GM13977 (cell line): ENCODE results near the gene PLCXD3.

Experiments
- DNase-seq: peaks from one replicate; pipeline ENCODE4 v3.0.0; 2012; ENCODE audit warnings: low spot score
- in situ Hi-C: fragments of 300-500 bp; cut with MboI; formaldehyde crosslinking; loops from one replicate; pipeline ENCODE4 v1.12.0; 2022; ENCODE audit warnings: low sequenced_read_pairs, low pct_unique_long_range_greater_than_20kb, mixed read lengths, inconsistent platforms; ENCODE audit not compliant: unreplicated experiment
- TF ChIP-seq, protein P1 (sequence below): IDR thresholded peaks from 2 replicates; pipeline ENCODE4 v1.5.1; 2012; ENCODE audit warnings: mild to moderate bottlenecking, control low read depth; ENCODE audit not compliant: insufficient read depth; ENCODE audit errors: extremely low read depth, missing control alignments

PLCXD3 gene

DNA sequence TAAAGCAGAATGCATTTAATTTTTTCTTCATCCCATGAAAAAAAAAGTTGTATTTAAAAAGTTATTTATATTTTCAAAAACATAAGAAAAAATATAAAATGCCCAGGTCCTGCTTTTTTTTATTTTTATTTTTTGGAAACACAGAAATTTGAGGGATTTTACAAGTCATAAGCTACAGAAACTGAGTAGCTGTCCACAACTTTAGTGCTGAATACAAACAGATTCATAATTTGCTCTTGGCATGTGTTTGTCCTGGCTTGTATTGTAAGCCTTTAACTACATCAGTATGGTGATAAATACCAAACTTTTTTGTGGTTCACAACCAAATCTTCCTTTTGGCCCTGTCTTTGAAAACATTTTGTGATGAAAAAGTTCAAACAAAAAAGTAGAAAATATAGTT lies 7.5 kb upstream of the PLCXD3 start:
- in situ Hi-C loops = no loop called here
- TF ChIP-seq, protein P1, sequence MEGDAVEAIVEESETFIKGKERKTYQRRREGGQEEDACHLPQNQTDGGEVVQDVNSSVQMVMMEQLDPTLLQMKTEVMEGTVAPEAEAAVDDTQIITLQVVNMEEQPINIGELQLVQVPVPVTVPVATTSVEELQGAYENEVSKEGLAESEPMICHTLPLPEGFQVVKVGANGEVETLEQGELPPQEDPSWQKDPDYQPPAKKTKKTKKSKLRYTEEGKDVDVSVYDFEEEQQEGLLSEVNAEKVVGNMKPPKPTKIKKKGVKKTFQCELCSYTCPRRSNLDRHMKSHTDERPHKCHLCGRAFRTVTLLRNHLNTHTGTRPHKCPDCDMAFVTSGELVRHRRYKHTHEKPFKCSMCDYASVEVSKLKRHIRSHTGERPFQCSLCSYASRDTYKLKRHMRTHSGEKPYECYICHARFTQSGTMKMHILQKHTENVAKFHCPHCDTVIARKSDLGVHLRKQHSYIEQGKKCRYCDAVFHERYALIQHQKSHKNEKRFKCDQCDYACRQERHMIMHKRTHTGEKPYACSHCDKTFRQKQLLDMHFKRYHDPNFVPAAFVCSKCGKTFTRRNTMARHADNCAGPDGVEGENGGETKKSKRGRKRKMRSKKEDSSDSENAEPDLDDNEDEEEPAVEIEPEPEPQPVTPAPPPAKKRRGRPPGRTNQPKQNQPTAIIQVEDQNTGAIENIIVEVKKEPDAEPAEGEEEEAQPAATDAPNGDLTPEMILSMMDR = no peak
- DNase-seq = no peak

DNA sequence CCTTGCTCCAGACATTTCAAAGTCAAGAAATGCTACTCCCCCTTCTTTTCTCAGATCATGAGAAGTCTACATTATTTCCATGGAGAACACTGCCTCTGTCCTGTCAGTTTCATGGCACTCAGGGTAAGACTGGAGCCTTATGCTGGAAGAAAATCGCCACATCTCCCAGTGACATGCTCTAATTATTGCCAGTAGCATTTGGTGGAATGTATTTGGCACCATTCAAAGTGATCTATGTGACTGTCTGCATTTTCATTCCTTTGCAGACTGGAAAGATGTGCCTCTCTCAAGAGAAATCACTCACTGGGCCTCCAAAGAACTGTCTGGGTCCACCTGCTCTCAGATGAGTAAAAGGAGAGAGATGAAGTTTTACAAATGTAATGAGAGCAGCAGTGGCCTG lies 840 bp upstream of the PLCXD3 start:
- no peak for DNase-seq
- in situ Hi-C loops = no loop called here
- TF ChIP-seq, protein P1 = no peak

DNA sequence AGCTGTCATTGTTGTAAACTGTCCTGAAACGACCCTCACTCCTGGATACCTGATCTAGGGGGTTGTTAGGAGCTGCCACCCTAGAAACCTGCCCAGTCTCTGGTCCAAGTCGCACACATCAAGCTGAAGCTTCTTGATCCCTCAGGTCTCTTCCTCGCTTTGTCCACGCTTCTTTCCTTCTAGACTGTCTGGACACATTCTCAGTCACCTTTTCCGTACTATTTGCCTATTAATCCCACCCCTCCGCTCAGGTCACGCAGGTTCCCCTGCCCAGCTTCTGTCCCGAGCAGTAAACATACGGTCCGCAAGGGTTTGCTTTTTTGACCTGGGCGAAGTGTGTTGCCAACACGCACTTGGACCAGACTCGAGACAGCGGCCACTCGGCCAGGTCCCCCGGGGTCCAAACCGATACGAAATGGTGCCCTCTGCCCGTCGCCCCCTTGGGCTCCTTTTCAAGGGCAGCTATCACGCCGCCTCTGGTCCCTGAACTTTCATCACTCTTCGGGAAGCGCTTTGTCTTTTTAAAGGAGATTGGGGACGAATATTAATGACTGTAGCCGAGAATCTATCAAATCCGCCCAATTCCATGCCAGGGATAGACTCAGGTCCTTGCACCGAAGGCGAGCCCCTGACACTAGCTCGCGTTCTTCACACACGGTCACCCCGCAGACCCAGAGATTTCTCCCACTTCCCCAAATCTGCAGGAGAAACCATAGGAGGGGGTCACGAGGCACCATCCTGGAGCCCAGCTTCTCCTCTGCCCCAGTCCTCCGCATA lies 814 bp downstream of the PLCXD3 start:
- TF ChIP-seq, protein P1 = no peak
- no peak for DNase-seq
- in situ Hi-C loops = no loop called here

DNA sequence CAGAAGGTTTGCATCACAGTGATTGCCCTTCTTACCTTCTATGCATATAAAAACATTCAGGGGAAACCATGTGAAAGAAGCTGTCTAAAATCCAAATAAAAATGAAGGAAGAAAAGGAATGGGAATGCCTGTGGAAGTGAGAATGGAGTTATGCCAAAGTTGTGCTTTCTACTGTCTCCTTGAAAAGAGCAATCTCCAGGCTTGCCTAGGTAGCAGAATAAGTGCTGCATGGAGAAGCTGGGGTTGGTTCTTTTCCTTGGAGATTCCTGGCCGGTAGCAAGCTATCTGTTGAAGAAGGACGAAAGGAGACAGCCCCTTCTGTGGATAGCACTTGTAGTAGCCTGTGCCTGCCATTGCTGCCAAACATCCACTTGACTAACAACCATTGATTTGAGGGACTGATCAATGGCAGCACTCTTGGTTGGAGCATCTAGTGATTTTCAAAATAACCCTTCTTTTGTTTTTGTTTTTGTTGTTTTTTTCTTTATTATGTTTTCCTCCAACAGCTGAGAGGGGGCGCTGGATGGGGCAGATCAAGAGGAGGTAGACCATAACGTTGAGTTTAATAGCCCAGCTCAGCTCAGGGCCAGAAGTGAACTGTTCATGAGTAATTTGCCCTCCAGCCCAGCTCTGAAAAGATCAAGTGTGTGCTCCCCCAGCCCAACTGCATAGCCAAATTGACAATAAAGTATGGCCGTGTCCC lies 1.6 kb downstream of the PLCXD3 start:
- no peak for DNase-seq
- in situ Hi-C loops = no loop called here
- TF ChIP-seq, protein P1 = no peak

DNA sequence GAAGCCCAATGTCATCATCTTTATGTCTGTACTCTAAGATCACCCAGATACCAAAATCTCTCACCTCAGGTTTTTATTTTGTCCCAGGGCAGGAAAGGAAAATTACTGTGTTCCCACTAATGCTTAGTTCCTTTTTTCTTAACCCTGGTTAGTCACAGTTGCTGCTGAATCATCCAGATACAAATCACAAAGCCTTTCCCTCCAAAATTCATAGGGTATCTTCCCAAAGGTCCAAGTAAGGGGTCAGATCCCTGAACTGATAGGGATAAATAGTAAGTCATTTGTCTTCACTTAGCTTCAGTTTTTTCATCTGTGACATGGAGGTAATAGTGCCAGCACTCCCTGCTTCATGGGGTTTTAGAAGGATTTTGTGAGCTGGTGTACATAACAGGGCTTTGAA lies 2.2 kb downstream of the PLCXD3 start:
- TF ChIP-seq, protein P1 = no peak
- in situ Hi-C loops = no loop called here
- no peak for DNase-seq

DNA sequence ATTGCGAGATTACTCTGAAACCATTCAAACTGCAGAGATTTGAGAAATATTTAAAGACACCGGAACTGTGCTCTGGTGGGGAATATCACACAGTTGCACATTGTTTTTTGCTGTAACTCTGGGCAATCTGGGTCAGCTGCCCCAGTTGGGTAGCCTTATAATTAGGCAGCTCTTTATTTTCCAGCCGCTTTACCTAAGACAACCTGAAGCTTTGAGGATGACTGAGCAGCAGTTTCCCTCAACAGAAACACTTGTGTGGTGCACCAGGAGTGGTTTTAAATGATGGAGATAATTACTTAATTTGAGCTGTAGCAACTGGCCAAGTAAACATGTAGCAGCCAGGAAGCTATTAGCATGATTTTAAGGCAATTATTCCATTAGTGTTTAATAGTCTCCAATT lies 2.9 kb downstream of the PLCXD3 start:
- in situ Hi-C loops = no loop called here
- DNase-seq = no peak
- TF ChIP-seq, protein P1 = no peak
